Gastrocnemius medialis (tissue), 4 donors: ENCODE data around the gene GLYAT. TPM values are rescaled to one million over a fixed set of nuclear protein-coding genes. Genes with fewer than 3 reads are reported as not detected.
"Not testable (repeated sequence)": the region's sequence is repeated elsewhere in the genome, so short reads cannot be mapped to it uniquely, and the experiment has no call there.

ENCODE experiments used
- ATAC-seq, 2 donors: fragments of 150-250 bp; one replicate each; pipeline ENCODE4 v1.9.1; 2016
- DNase-seq, 2 donors: peaks; one replicate each; pipeline ENCODE4 v3.0.0-alpha.2; 2019
- H3K27ac ChIP-seq, 4 donors: fragments of 200-600 bp; sonication (generic); 1 replicate in 1 of 4; 2 replicates in 3 of 4; pipeline ENCODE4 v1.5.1; 2016 to 2018; ENCODE audit warnings: mild to moderate bottlenecking in 2 of 4, moderate library complexity in 1 of 4
- H3K27me3 ChIP-seq, 3 donors: fragments of 200-600 bp; sonication (generic) in 2 of 3; 1 replicate in 1 of 3; 2 replicates in 2 of 3; pipeline versions ENCODE4 v1.5.1 to v1.6.0; 2016 to 2019; ENCODE audit warnings: mild to moderate bottlenecking in 1 of 3, moderate library complexity in 1 of 3
- H3K36me3 ChIP-seq, 2 donors: fragments of 200-600 bp; sonication (generic) in 1 of 2; one replicate each; pipeline ENCODE4 v1.5.1; 2017 to 2018
- H3K4me1 ChIP-seq, 2 donors: fragments of 200-600 bp; sonication (generic) in 1 of 2; one replicate each; pipeline ENCODE4 v1.5.1; 2016 to 2017; ENCODE audit warnings: mild to moderate bottlenecking in 2 of 2
- H3K4me3 ChIP-seq, 4 donors: fragments of 200-600 bp; sonication (generic) in 3 of 4; 1 replicate in 1 of 4; 2 replicates in 3 of 4; pipeline ENCODE4 v1.5.1; 2016 to 2019; ENCODE audit warnings: mild to moderate bottlenecking in 2 of 4
- H3K9me3 ChIP-seq, 3 donors: fragments of 200-600 bp; sonication (generic) in 2 of 3; 1 replicate in 1 of 3; 2 replicates in 2 of 3; pipeline ENCODE4 v1.5.1; 2016 to 2019
- POLR2A ChIP-seq, 2 donors: fragments of 450-650 bp; IDR thresholded peaks; one replicate each; pipeline ENCODE4 v1.6.1; 2017; ENCODE audit warnings: antibody characterized with exemption in 2 of 2, mild to moderate bottlenecking in 2 of 2, moderate library complexity in 2 of 2
- in situ Hi-C, 4 donors: fragments of 200-750 bp; cut with MboI; loops; one replicate each; pipeline versions ENCODE4 v1.15.0 to v1.8.0; 2017; ENCODE audit warnings: low sequenced_read_pairs in 4 of 4
- intact Hi-C: fragments of 100-400 bp; cut with DNase I; formaldehyde crosslinking; loops from one replicate; pipeline ENCODE4 v1.15.1; 2023; ENCODE audit warnings: low total_unique reads
- total RNA-seq, 4 donors: library from RNA; depleted of rRNA; stranded (reverse); fragments of >200 nt; gene quantifications; one replicate each; pipeline versions ENCODE4 v1.1.0 to v1.2.3, GENCODE V29; 2016
- TF ChIP-seq, protein P1 (sequence below), 5 experiments: fragments of 450-650 bp in 3 of 5; fragments of 200-600 bp in 2 of 5; sonication (generic) in 2 of 5; IDR thresholded peaks in 4 of 5; conservative IDR thresholded peaks in 1 of 5; 1 replicate in 4 of 5; 2 replicates in 1 of 5; pipeline ENCODE4 v1.5.1; 2016 to 2019; ENCODE audit warnings: antibody characterized with exemption in 5 of 5, mild to moderate bottlenecking in 3 of 5, moderate library complexity in 3 of 5

The GLYAT gene
- total RNA-seq, 4 donors from 2014 or later, result 0.23 to 0.24 TPM; not detected in 2

DNA sequence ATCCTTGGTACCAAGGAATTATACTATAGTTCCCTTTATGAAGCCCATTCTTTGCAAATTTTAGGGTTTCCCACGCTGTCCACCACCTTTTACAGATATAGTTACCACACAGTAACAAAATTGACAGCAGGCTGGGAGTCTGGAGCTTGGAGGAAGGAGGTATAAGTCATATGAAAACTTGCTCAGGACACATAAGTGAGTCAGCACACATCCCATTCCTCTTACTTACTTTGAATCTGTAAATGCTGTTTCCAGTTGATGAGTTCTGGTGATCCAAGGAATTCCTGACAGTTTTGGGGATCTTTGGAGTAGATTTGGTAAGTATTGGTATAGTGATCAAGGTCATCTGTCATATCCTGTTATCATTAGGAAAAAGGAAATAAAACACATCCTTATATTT is 19.2 kb downstream of the GLYAT start:
- intact Hi-C loops, result no loop called here
- no peaks in the 10 kb centered on the region for H3K36me3 ChIP-seq
- in situ Hi-C loops, result no loop called here

DNA sequence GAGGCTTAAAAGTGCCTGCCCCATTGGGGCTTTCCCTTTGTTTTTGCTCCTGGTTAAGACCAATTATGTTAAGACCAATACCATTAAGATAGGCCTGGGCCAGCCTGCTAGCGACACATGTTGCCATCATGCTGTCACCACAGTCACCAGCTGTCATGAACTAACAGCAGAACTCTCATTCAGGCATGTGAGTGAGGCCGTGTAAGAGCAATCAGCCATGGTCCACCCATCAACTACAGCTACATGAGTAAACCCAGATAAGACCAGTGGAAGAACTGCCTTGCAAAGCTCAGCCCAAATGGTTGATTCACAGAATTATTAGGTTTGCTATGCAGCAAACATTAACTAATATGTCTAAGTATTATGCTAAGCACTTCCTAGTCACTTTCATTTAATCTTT is 19.9 kb downstream of the GLYAT start:
- TF ChIP-seq, protein P1, sequence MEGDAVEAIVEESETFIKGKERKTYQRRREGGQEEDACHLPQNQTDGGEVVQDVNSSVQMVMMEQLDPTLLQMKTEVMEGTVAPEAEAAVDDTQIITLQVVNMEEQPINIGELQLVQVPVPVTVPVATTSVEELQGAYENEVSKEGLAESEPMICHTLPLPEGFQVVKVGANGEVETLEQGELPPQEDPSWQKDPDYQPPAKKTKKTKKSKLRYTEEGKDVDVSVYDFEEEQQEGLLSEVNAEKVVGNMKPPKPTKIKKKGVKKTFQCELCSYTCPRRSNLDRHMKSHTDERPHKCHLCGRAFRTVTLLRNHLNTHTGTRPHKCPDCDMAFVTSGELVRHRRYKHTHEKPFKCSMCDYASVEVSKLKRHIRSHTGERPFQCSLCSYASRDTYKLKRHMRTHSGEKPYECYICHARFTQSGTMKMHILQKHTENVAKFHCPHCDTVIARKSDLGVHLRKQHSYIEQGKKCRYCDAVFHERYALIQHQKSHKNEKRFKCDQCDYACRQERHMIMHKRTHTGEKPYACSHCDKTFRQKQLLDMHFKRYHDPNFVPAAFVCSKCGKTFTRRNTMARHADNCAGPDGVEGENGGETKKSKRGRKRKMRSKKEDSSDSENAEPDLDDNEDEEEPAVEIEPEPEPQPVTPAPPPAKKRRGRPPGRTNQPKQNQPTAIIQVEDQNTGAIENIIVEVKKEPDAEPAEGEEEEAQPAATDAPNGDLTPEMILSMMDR (IDR thresholded peaks at IDR 0.05 in 4 of 5, conservative IDR thresholded peaks at IDR 0.05 in 1 of 5), result no peak
- no peak for TF ChIP-seq POLR2A (IDR thresholded peaks at IDR 0.05)
- intact Hi-C loops, result no loop called here
- H3K9me3 ChIP-seq, result no peaks in the 10 kb centered on the region

More for the DNA sequence above, 19.2 kb downstream of the GLYAT start:
- Histone ChIP-seq H3K9me3 (no peaks in the 10 kb centered on the region), H3K27ac (no peak overlapping the region), H3K27me3 (no peaks in the 10 kb centered on the region), H3K4me3 (no peak overlapping the region), H3K4me1 (no peaks in the 10 kb centered on the region)
- TF ChIP-seq, protein P1 (IDR thresholded peaks at IDR 0.05 in 4 of 5, conservative IDR thresholded peaks at IDR 0.05 in 1 of 5), result no peak
- no peak for TF ChIP-seq POLR2A (IDR thresholded peaks at IDR 0.05)
- ATAC-seq (no peak), DNase-seq (no peak)

DNA sequence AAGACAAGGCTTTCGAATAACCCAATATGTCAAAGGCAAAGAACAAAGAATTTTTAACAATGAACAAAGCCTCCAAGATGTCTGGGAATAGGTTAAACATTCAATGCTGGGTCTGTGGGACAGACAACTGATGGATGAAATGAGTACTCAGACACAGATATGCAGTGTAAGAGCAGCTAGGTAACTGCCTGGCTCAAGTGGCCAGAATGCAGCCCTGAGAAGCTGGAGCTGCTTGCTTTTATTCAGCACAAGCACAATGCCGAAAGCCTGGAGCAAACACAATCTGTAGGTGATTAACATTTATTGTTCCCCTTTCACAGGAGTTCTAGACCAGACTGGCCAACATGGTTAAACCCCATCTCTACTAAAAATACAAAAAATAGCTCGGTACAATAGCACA is 24.0 kb downstream of the GLYAT start:
- intact Hi-C loops, result no loop called here
- no peaks in the 10 kb centered on the region for H3K9me3 ChIP-seq
- no peak overlapping the region for H3K27ac ChIP-seq
- in situ Hi-C loops, result no loop called here
- DNase-seq (no peak), ATAC-seq (no peak)
- no peaks in the 10 kb centered on the region for H3K27me3 ChIP-seq
- TF ChIP-seq, protein P1 (IDR thresholded peaks at IDR 0.05 in 4 of 5, conservative IDR thresholded peaks at IDR 0.05 in 1 of 5), result no peak
- no peak for TF ChIP-seq POLR2A (IDR thresholded peaks at IDR 0.05)
- no peaks in the 10 kb centered on the region for H3K4me1 ChIP-seq
- no peaks in the 10 kb centered on the region for H3K36me3 ChIP-seq
- no peak overlapping the region for H3K4me3 ChIP-seq

More for the DNA sequence above, 19.9 kb downstream of the GLYAT start:
- no peak for DNase-seq
- Histone ChIP-seq H3K27ac (no peak overlapping the region), H3K4me1 (no peaks in the 10 kb centered on the region), H3K36me3 (no peaks in the 10 kb centered on the region), H3K27me3 (no peaks in the 10 kb centered on the region), H3K4me3 (no peak overlapping the region)
- in situ Hi-C loops, result no loop called here
- no peak for ATAC-seq

DNA sequence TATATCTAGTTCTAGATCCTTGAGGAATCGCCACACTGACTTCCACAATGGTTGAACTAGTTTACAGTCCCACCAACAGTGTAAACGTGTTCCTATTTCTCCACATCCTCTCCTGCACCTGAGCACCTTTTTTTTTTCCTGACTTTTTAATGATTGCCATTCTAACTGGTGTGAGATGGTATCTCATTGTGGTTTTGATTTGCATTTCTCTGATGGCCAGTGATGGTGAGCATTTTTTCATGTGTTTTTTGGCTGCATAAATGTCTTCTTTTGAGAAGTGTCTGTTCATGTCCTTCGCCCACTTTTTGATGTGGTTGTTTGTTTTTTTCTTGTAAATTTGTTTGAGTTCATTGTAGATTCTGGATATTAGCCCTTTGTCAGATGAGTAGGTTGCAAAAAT is 34.9 kb downstream of the GLYAT start:
- H3K36me3 ChIP-seq, intact Hi-C loops, DNase-seq, ATAC-seq, H3K4me3 ChIP-seq, H3K27me3 ChIP-seq, H3K9me3 ChIP-seq, H3K4me1 ChIP-seq, in situ Hi-C loops, H3K27ac ChIP-seq: not testable (repeated sequence)

DNA sequence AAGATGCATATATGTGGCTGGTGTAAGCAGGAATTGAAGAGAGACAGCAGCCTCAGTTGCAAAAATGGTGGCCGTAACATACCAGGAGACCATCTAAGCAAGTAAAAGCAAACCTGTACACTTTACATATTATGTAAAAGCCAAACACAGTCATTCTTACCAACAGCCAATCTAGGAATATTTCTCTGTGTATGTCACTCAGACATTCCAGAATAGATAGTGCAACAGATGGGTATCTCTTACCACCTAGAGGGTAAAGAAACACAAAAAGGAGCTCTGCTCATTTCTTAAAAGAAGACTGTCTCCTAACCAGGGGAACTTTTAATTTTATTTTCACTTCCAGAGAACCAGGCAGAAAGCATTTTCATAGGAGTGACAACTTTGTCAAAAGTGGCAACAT is 38.7 kb downstream of the GLYAT start:
- Histone ChIP-seq H3K4me3 (no peak overlapping the region), H3K27ac (no peak overlapping the region), H3K36me3 (no peaks in the 10 kb centered on the region), H3K9me3 (no peaks in the 10 kb centered on the region), H3K27me3 (no peaks in the 10 kb centered on the region), H3K4me1 (no peaks in the 10 kb centered on the region)
- TF ChIP-seq POLR2A (IDR thresholded peaks at IDR 0.05), result no peak
- TF ChIP-seq, protein P1 (IDR thresholded peaks at IDR 0.05 in 4 of 5, conservative IDR thresholded peaks at IDR 0.05 in 1 of 5), result no peak
- DNase-seq, result no peak
- intact Hi-C loops, result no loop called here
- ATAC-seq, result no peak
- in situ Hi-C loops, result no loop called here
